HG03095 (cell line): ENCODE data around the gene DCTD.

ENCODE experiments used
- ATAC-seq: cut with Tn5 transposase; IDR thresholded peaks from one replicate; pipeline ENCODE4 v1.9.1; 2021; ENCODE audit warnings: moderate library complexity; ENCODE audit not compliant: unreplicated experiment

DCTD gene

GRCh38 chr4:182843808-182844325, 73.3 kb downstream of the DCTD start:
- no peak for ATAC-seq

DNA sequence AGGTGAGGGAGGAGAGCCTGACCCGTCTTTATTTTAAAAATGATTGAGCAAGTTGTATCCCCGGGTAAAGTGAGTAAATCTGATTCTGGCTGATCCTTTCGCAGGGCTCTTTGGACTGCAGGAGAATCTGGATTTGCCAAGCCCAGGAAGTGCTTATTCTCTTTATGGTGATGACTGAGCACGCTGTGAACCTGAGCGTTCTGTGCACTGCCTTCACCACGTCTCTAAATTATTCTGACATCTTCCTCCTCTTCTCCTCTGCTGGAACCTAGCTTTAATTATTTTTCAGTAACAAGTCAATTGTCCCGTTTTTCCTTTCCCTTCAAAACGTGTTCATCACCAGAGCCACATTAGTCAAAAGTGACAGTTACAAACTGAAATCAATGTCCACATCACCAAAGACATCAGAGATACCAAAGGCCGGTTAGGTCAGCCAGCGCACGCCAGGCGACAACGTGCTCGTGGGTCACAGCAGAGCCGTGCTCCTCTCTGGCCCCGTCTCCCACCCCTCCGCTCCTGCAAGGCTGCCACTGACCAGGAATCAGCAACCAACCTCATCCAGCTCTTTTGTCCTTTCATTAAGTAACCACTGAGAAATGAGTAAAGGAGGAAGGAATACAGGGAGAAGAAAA, 74.3 kb downstream of the DCTD start:
- ATAC-seq: no peak

- ATAC-seq: no peak
Measured at GRCh38 chr4:182842104-182842600, 75.0 kb downstream of the DCTD start.

- ATAC-seq: no peak
Measured at GRCh38 chr4:182840108-182840507, 77.1 kb downstream of the DCTD start.
